ENCODE results near the gene TAB2. TPM values are rescaled to one million over a fixed set of nuclear protein-coding genes. Genes with fewer than 3 reads are reported as not detected.

Gene TAB2
- total RNA-seq, 1 experiment from 2014 or later = 56.2 TPM

Other genes starting within 250 kb of the TAB2 start
- 0.77 and 1.5 TPM in 2 replicates for gene SUMO4, start 82.5 kb downstream of the TAB2 start, total RNA-seq (2021)
- 0.07 and 0.15 TPM in 2 replicates for gene ZC3H12D, start 167.3 kb downstream of the TAB2 start, total RNA-seq (2021)
- gene PPIL4, start 228.3 kb downstream of the TAB2 start, total RNA-seq (2021) = 36.9 and 38.0 TPM in 2 replicates
- 22.7 and 24.5 TPM in 2 replicates for gene GINM1, start 248.7 kb downstream of the TAB2 start, total RNA-seq (2021)